ENCODE data around the gene SSTR4. TPM values are rescaled to one million over a fixed set of nuclear protein-coding genes. Genes with fewer than 3 reads are reported as not detected.

Gene SSTR4
- total and polyA plus RNA-seq, 9 of the 15 experiments (the other 6 are each of a cell fraction or from before 2014, with no cell fraction given) = not detected

DNA sequence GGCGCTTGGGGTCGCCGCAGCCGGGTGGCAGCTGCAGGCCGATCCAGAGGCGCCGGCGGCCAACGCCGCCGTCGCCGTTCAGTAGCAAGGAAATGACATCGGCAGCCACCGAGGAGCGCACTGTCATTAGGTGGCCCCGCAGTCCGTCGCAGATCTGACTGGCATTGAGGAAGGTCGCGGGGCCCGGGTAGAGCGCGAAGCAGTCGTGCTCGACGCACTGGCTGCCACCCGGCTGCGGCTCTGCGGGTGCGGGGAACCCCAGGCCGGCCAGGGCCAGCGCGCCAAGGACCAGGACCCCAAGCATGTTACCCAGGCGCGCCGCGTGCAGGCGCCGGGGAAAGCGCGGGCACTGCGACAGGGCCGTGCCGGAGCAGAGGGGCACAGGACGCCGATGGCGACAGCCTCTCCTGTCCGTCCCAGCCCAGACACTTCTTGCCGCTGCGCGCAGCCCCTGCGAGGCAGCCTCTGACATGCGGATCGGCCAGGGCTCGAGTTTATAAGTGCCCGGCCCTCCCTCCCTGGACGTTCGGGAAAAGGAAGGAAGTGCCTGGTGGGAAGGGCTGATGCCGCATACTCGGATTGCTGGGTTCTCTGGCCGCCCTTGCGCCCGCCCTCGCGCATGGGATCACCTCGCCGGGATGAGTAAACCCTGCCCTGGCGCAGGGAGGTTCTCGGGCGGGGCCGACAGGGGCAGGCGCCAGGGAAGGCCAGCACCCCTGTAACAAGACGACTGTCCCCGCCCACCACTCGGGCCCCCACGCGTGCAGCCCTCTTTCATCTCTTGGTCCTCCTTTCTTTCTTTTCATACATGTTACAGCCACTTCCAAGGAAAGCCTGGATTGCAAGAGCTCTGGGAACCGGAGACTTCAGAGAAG, 14.3 kb downstream of the SSTR4 start, which contains the start of gene THBD:
TSS of gene THBD (minus strand) at position 472 of the 875 bp plus-strand sequence. CDS start at position 304, 168 bp downstream.
- no peaks in the 10 kb centered on the region for H3K9me1 ChIP-seq (ENCODE audit: control insufficient read depth, insufficient read depth, low read length)
- CTCF ChIA-PET (ENCODE audit: low intra/inter-chr PET ratio) = no interaction called here
- no peak within 1 kb of the TSS for H2AFZ ChIP-seq (ENCODE audit: low read depth, low read length)
- H3K9me3 ChIP-seq (replicated peaks; ENCODE audit: control insufficient read depth, insufficient read depth, low read depth, low read length) = no peaks in the 10 kb centered on the region
- H3K4me2 ChIP-seq (ENCODE audit: insufficient read depth, low read length) = no peak within 1 kb of the TSS; the same call in 1 of the 2 replicates
- POLR2A ChIA-PET = interaction anchor here (1.5 to 2.5 kb wide), 2 partner anchors 11 to 83 kb away, joined by 5 to 11 read pairs; no protein-coding TSS in a partner anchor
- peak within 1 kb of the TSS in 1 of 2 experiments; percentile 96; a peak in 1 of 4 replicates for H3K9ac ChIP-seq (ENCODE audit: insufficient read depth in 1 of 2, low read depth in 2 of 2, low read length in 2 of 2)
- H3K27me3 ChIP-seq (ENCODE audit: control insufficient read depth in 2 of 2, insufficient read depth in 2 of 2, low read length in 2 of 2) = no peaks in the 10 kb centered on the region
- H3K4me3 ChIP-seq = no peak within 1 kb of the TSS
- no peak for TF ChIP-seq SAP30 (IDR thresholded peaks at IDR 0.05; ENCODE audit: borderline replicate concordance, insufficient read depth, low read depth, low read length, poor library complexity, severe bottlenecking)
- no peak for TF ChIP-seq ESRRB (CRISPR knock-in tag; IDR thresholded peaks at IDR 0.05; ENCODE audit: borderline replicate concordance)
- TF ChIP-seq CHD4 (IDR thresholded peaks at IDR 0.05; ENCODE audit: insufficient read depth, insufficient replicate concordance, low read depth, low read length, poor library complexity, severe bottlenecking) = no peak
- TF ChIP-seq RBM39 (optimal IDR thresholded peaks at IDR 0.05; ENCODE audit: low read depth, low read length) = no peak
- in situ Hi-C loops (cut with MboI) (loop anchor here (10.0 kb wide), 1 partner anchor 295 kb away; no protein-coding TSS in a partner anchor), intact Hi-C loops (cut with micrococcal nuclease) (loop anchor here (2.0 to 10.0 kb wide), 5 partner anchors 83 to 295 kb away; no protein-coding TSS in a partner anchor)
- no peak within 1 kb of the TSS for H3K27ac ChIP-seq (ENCODE audit: extremely low read depth, low read depth, low read length)
- no peak for DNase-seq (ENCODE audit: extremely low read depth in 1 of 4, low spot score in 3 of 4)
- H3K36me3 ChIP-seq (ENCODE audit: control insufficient read depth, insufficient read depth, low read length) = no peaks in the 10 kb centered on the region
- no peaks in the 10 kb centered on the region for H4K20me1 ChIP-seq (replicated peaks; ENCODE audit: control insufficient read depth, insufficient read depth, low read length)
- no peaks in the 10 kb centered on the region for H3K79me2 ChIP-seq (ENCODE audit: control insufficient read depth, insufficient read depth, low read length)
- 97% methylated on average over 6 of the region's 79 CpGs for WGBS (ENCODE audit: insufficient coverage, low coverage, missing lambda C conversion rate)
- FAIRE-seq = no peak
- H3K4me1 ChIP-seq (replicated peaks in 1 of 2; ENCODE audit: control insufficient read depth in 2 of 2, insufficient read depth in 2 of 2, low read length in 2 of 2) = peaks cover 15 to 51% of the 10 kb centered on the region in 2 experiments; a peak in 4 of 5 replicates
- no peak for ATAC-seq
- no TSS peak for BruUV-seq (replicated peaks)
